ENCODE measurements around the gene FUT3. TPM values are rescaled to one million over a fixed set of nuclear protein-coding genes. Genes with fewer than 3 reads are reported as not detected.
"Not testable (repeated sequence)": the region's sequence is repeated elsewhere in the genome, so short reads cannot be mapped to it uniquely, and the experiment has no call there.

FUT3 gene
- total RNA-seq, 2 donors from 2014 or later, result 260 to 272 TPM

GRCh38 chr19:5864725-5865486, 13.7 kb upstream of the FUT3 start:
- DNase-seq, result no peak
- H3K4me3 ChIP-seq, result no peak overlapping the region
- no peaks in the 10 kb centered on the region for H3K27me3 ChIP-seq
- H3K36me3 ChIP-seq, result no peaks in the 10 kb centered on the region
- H3K27ac ChIP-seq, result no peak overlapping the region
- TF ChIP-seq CTCF (IDR thresholded peaks at IDR 0.05), result no peak
- intact Hi-C loops (cut with DNase I), result no loop called here
- H3K9me3 ChIP-seq, result no peaks in the 10 kb centered on the region
- H3K9ac ChIP-seq (ENCODE audit: low read depth in 2 of 2, low read length in 2 of 2), result no peak overlapping the region
- H3K4me1 ChIP-seq, result no peaks in the 10 kb centered on the region

DNA sequence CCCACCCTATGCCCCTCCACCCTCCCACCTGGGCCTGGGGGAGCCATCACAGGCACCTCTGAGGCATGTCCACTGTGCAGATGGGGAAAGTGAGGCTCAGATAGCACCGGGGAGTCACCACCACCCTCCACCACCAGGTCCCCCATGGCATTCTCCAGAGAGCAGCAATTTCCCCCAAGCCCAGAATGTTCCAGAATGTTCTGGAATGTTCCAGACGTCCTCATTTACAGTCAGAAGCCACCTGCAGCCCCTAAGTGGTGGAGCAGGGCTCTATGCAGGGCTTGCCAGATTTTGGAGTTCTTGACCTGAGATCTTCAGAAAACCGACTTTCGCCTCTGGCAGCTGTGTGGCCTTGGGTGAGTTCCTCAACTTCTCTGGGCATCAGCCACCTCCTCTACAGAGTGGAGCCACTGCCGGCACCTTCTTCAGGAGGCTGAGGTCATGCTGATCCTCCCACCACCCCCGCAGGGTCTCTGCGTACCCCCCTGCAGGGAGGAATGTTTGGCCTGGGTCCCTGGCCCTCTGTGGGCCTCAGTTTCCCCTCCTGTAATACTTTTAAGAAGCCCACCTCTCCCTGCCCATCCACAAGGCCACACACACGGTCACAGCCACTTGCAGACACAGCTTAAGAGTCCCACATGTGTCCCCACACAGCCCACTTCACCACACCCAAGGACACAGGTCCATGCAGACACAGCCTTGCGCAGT, 12.9 kb upstream of the FUT3 start:
- Histone ChIP-seq H3K36me3 (no peaks in the 10 kb centered on the region), H3K9me3 (no peaks in the 10 kb centered on the region), H3K27ac (no peak overlapping the region), H3K4me1 (no peaks in the 10 kb centered on the region), H3K9ac (ENCODE audit: low read depth in 2 of 2, low read length in 2 of 2) (no peak overlapping the region), H3K27me3 (no peaks in the 10 kb centered on the region), H3K4me3 (no peak overlapping the region)
- intact Hi-C loops (cut with DNase I), result no loop called here
- TF ChIP-seq CTCF (IDR thresholded peaks at IDR 0.05), result no peak
- no peak for DNase-seq

DNA sequence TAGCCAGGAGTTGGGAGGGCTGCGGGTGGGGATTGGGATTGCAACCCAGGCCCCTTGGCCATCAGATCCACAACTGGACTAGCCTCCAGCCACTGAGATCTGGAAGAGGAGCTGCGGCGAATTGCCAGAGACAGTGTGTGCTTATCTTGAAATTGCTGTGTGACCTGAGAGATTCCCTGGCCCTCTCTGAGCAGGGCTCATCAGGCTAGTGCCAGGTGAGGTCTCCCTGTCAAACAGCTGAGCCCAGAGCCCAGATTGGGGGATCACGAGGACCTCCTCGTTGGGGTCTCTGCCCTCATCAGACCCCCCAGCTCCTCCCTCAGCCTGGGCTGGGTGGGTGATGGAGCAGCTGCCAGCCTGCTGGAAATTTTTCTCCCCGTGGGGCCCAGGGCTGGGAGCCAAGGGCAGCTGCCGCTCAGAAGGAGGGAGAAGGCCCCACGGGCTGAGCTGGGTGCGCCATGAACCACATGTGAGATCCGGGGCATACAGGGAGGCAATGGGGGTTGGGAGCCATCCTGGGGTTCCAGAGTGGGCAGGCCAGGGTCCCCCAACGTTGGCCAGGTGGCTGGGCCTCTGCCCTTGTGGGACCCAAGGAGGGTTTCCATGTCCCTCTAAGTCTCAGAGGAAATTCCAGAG, 11.9 kb upstream of the FUT3 start:
- DNase-seq, result no peak
- no peak for TF ChIP-seq CTCF (IDR thresholded peaks at IDR 0.05)
- H3K27me3 ChIP-seq, result no peaks in the 10 kb centered on the region
- H3K9ac ChIP-seq (ENCODE audit: low read depth in 2 of 2, low read length in 2 of 2), result no peak overlapping the region
- no peaks in the 10 kb centered on the region for H3K9me3 ChIP-seq
- no peaks in the 10 kb centered on the region for H3K36me3 ChIP-seq
- H3K4me1 ChIP-seq, result no peaks in the 10 kb centered on the region
- intact Hi-C loops (cut with DNase I), result no loop called here
- no peak overlapping the region for H3K4me3 ChIP-seq
- no peak overlapping the region for H3K27ac ChIP-seq

DNA sequence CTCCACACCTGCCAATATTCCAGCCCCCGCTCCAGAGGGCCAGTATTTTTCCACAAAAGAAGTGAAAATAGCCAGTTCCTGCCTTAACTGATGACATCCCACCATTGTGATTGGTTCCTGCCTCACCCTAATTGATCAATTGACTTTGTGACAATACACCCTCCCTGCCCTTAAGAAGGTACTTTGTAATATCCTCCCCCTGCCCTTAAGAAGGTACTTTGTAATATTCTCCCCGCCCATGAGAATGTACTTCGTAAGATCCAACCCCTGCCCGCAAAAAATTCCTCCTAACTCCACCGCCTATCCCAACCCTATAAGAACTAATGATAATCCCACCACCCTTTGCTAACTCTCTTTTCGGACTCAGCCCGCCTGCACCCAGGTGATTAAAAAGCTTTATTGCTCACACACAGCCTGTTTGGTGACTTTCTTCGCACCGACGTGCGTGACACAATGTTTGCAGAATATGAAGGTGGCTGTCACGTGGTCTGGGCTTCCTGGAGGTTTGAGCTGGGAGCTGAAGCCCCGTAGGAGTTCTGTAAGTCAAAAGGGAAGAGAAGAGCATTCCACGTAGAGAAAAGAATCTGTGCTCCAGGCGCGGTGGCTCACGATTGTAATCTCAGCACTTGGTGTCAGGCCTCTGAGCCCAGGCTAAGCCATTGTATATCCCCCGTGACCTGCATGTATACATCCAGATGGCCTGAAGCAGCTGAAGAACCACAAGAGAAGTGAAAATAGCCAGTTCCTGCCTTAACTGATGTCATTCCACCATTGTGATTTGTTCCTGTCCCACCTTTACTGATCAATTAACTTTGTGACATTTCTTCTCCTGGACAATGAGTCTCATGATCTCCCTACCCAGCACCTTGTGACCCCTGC, 6.2 kb upstream of the FUT3 start:
- no peaks in the 10 kb centered on the region for H3K4me1 ChIP-seq
- H3K27me3 ChIP-seq, result no peaks in the 10 kb centered on the region
- DNase-seq, result no peak
- no peaks in the 10 kb centered on the region for H3K9me3 ChIP-seq
- TF ChIP-seq CTCF (IDR thresholded peaks at IDR 0.05), result no peak
- intact Hi-C loops (cut with DNase I), result no loop called here
- no peak overlapping the region for H3K27ac ChIP-seq
- no peak overlapping the region for H3K4me3 ChIP-seq
- H3K9ac ChIP-seq (ENCODE audit: low read depth in 2 of 2, low read length in 2 of 2), result no peak overlapping the region
- H3K36me3 ChIP-seq, result no peaks in the 10 kb centered on the region

DNA sequence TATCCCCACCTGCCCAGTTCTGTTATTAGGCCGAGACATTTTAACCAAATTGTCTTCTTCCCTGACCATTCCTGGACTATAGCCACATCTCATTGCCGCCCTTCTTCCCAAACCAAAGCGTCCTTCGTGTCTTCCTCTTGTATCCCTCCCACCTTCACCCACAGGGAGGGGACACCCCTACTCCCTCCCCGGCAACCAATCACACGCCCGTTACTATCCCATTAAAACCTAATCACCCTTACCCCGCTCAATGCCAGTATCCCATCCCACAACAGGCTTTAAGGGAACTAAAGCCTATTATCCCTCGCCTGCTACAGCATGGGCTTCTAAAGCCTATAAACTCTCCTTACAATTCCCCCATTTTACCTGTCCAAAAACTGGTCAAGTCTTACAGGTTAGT, 3.9 kb upstream of the FUT3 start:
- H3K27ac ChIP-seq; H3K4me3 ChIP-seq; H3K4me1 ChIP-seq; H3K27me3 ChIP-seq; intact Hi-C loops (cut with DNase I); H3K36me3 ChIP-seq; H3K9ac ChIP-seq (ENCODE audit: low read depth in 2 of 2, low read length in 2 of 2); H3K9me3 ChIP-seq; DNase-seq: not testable (repeated sequence)

DNA sequence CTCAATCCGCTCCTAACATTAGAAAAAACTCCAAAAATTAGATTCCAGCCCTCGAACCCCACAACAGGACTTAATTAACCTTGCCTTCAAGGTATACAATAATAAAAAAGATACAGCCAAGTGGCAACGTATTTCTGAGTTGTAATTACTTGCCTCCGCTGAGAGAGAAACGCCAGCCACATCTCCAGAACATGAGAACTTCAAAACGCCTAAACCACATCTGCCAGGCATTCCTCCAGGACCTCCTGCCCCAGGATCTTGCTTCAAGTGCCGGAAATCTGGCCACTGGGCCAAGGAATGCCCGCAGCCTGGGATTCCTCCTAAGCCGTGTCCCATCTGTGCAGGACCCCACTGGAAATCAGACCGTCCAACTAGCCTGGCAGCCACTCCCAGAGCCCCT, 2.9 kb upstream of the FUT3 start:
- H3K9me3 ChIP-seq; intact Hi-C loops (cut with DNase I); H3K27ac ChIP-seq; H3K4me3 ChIP-seq; DNase-seq; H3K4me1 ChIP-seq; H3K36me3 ChIP-seq; H3K9ac ChIP-seq (ENCODE audit: low read depth in 2 of 2, low read length in 2 of 2); H3K27me3 ChIP-seq: not testable (repeated sequence)

All from colonic mucosa (tissue), 4 donors.